ENCODE results near the gene ATP9A.

The ATP9A gene

DNA sequence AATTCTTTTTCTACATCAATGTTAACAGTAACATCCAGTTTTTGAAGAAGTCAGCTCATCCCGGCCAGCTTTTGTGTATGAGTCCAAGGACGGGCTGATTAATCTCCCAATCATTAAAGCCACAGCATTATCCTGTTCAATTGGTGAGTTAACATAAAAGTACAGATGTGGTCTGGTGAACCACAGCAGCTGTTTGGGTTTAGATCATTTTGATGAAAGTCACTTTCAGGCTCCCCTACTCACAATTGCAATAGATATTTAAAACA, 156.6 kb downstream of the ATP9A start:
- TF ChIP-seq FOXP2 (optimal IDR thresholded peaks at IDR 0.05; ENCODE audit: borderline replicate concordance, extremely low read depth, extremely low read length, insufficient read depth) (no peak), SIN3A (IDR thresholded peaks at IDR 0.05; ENCODE audit: borderline replicate concordance, insufficient read depth, low read length) (no peak), TAF1 (IDR thresholded peaks at IDR 0.05; ENCODE audit: borderline replicate concordance, insufficient read depth, low read length) (no peak), POLR2AphosphoS5 (IDR thresholded peaks at IDR 0.05; ENCODE audit: low read depth, low read length) (no peak)
- TF ChIP-seq, protein P1, sequence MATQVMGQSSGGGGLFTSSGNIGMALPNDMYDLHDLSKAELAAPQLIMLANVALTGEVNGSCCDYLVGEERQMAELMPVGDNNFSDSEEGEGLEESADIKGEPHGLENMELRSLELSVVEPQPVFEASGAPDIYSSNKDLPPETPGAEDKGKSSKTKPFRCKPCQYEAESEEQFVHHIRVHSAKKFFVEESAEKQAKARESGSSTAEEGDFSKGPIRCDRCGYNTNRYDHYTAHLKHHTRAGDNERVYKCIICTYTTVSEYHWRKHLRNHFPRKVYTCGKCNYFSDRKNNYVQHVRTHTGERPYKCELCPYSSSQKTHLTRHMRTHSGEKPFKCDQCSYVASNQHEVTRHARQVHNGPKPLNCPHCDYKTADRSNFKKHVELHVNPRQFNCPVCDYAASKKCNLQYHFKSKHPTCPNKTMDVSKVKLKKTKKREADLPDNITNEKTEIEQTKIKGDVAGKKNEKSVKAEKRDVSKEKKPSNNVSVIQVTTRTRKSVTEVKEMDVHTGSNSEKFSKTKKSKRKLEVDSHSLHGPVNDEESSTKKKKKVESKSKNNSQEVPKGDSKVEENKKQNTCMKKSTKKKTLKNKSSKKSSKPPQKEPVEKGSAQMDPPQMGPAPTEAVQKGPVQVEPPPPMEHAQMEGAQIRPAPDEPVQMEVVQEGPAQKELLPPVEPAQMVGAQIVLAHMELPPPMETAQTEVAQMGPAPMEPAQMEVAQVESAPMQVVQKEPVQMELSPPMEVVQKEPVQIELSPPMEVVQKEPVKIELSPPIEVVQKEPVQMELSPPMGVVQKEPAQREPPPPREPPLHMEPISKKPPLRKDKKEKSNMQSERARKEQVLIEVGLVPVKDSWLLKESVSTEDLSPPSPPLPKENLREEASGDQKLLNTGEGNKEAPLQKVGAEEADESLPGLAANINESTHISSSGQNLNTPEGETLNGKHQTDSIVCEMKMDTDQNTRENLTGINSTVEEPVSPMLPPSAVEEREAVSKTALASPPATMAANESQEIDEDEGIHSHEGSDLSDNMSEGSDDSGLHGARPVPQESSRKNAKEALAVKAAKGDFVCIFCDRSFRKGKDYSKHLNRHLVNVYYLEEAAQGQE (IDR thresholded peaks at IDR 0.05; ENCODE audit: insufficient read depth in 1 of 2, low read depth in 2 of 2, low read length in 2 of 2): no peak

DNA sequence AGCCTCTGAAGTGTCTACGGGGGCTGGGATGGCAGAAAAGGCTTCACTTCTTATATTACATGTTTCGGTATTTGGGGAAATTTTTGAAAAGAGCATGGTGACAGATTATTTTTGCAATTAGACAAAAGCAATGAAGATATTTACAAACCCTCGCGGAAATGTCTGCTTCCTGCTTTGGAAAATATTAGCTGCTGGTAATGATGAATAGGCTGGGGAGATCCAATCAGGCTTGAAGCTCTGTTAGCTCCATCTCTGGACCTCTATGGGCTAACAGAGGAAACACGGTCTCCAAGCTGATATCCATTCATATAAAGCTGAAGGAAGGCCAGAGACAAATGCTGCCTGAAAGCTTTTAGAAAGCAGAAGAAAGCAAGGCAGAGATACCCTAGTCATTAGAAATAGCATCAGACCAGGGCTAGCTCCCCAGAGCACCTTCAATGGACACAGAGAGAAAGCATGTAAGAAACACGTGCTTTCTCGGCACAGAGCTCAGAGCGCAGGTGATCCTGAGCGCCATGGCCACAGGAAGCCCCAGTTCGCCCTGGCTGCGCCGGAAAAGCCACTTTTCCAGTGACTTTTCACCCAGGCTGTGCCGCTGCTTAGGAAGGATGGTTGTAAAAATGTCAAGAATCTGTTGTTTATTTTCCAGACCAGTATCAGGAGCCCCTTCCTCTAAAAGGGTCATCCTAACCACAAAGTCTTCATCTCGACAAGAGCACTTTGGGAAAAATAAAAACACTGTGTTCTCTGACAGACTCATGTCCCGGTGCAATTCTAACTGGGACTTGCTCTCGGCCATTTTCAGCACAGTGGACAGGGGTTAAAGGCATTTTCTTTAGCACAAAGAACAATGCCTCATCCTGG, 157.2 kb downstream of the ATP9A start:
- TF ChIP-seq TAF1 (IDR thresholded peaks at IDR 0.05; ENCODE audit: borderline replicate concordance, insufficient read depth, low read length): no peak
- TF ChIP-seq FOXP2 (optimal IDR thresholded peaks at IDR 0.05; ENCODE audit: borderline replicate concordance, extremely low read depth, extremely low read length, insufficient read depth): no peak
- TF ChIP-seq SIN3A (IDR thresholded peaks at IDR 0.05; ENCODE audit: borderline replicate concordance, insufficient read depth, low read length): no peak
- TF ChIP-seq, protein P1 (IDR thresholded peaks at IDR 0.05; ENCODE audit: insufficient read depth in 1 of 2, low read depth in 2 of 2, low read length in 2 of 2): peak; percentile 42 to 88; a peak in 3 of 4 replicates

DNA sequence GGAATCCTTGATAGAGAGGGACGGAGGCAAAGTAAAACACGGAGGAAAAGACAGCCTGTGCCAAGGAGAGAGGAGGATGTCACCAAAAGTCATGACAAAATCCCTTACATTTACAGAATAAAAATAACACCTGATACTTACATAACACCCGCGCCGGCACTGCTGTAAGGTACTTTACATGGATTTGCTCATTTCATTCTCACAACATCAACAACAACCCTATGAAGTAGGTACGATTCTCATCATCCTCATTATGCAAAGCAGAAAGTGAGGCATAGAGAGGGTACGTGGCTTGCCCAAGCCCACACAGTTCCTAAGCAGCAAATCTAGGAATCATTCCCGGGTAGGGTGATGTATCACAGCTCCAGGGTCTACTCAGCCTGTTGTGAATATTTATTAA, 158.1 kb downstream of the ATP9A start:
- TF ChIP-seq, protein P1 (IDR thresholded peaks at IDR 0.05; ENCODE audit: insufficient read depth in 1 of 2, low read depth in 2 of 2, low read length in 2 of 2): no peak
- no peak for TF ChIP-seq FOXP2 (optimal IDR thresholded peaks at IDR 0.05; ENCODE audit: borderline replicate concordance, extremely low read depth, extremely low read length, insufficient read depth)
- no peak for TF ChIP-seq TAF1 (IDR thresholded peaks at IDR 0.05; ENCODE audit: borderline replicate concordance, insufficient read depth, low read length)
- no peak for TF ChIP-seq POLR2AphosphoS5 (IDR thresholded peaks at IDR 0.05; ENCODE audit: low read depth, low read length)

DNA sequence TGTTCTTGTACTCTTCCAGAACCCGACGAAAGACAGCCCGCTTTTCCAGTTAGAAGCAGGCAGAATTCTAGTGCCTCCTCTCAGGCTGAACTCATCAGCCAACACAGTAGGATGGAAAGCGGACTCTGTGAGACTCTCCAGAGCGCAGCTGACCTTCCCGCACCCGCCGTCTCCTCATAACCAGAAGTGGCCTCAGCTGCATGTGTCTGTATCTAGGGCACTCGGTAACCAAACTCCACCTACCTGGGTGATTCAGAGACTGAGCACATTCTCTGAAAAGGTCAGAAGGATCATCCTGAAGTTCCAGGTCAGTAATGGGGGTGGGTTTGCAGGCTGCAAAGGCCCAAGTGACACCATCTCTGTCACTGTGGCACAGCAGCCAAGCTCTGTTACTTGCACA, 158.9 kb downstream of the ATP9A start:
- TF ChIP-seq TAF1 (IDR thresholded peaks at IDR 0.05; ENCODE audit: borderline replicate concordance, insufficient read depth, low read length) (no peak), FOXP2 (optimal IDR thresholded peaks at IDR 0.05; ENCODE audit: borderline replicate concordance, extremely low read depth, extremely low read length, insufficient read depth) (no peak), POLR2AphosphoS5 (IDR thresholded peaks at IDR 0.05; ENCODE audit: low read depth, low read length) (no peak), SIN3A (IDR thresholded peaks at IDR 0.05; ENCODE audit: borderline replicate concordance, insufficient read depth, low read length) (no peak)
- TF ChIP-seq, protein P1 (IDR thresholded peaks at IDR 0.05; ENCODE audit: insufficient read depth in 1 of 2, low read depth in 2 of 2, low read length in 2 of 2): no peak

All from PFSK-1 (cell line).